NCI-H446 (cell line): Measurements from ENCODE around the gene ZNF621.
"Not testable (repeated sequence)": the region's sequence is repeated elsewhere in the genome, so short reads cannot be mapped to it uniquely, and the experiment has no call there.

ENCODE experiments used
- DNase-seq, 2 experiments: peaks; one replicate each; lab custom pipeline; 2025; lab: John Stamatoyannopoulos, UW

The ZNF621 gene

DNA sequence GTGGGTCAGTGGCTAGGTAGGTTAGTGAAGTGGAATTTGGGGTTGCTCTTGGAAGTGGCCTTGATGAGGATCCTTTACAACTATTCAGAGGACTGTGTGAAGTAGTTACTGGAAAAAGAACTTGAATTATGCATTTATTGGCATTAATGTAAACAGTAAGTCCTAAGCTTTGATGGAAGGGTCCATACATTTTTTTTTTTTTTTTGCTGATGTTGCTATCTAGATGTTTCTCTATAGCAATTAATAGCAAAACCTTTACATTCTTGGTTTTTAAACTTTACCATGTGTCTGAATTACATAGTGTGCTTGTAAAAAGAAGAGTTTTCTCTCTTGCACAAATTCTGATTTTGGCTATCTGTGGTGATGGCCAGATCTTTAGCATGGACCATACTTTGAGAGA lies 9.5 kb downstream of the ZNF621 start:
- DNase-seq = no peak

GRCh38 chr3:40546816-40547215 lies 22.1 kb downstream of the ZNF621 start:
- no peak for DNase-seq

DNA sequence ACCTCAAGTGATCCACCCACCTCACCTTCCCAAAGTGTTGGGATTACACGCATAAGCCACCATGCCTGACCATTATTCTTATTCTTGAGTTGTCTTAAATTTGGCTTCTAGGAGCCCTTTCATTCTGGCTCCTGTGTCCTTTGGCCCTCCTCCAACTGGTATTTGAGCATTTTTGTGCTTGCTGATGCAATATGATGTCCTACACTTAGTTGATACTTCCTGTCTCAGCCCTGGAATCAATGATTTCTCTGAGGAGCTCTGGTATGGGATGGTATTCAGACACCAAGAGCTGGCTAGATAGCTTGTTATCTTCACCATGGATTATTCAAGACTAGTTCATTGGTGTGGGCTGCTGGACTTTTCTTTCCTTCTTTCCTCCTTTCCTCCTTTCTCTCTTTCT lies 25.4 kb downstream of the ZNF621 start:
- no peak for DNase-seq

GRCh38 chr3:40557575-40558161 lies 32.9 kb downstream of the ZNF621 start:
- DNase-seq = no peak

DNA sequence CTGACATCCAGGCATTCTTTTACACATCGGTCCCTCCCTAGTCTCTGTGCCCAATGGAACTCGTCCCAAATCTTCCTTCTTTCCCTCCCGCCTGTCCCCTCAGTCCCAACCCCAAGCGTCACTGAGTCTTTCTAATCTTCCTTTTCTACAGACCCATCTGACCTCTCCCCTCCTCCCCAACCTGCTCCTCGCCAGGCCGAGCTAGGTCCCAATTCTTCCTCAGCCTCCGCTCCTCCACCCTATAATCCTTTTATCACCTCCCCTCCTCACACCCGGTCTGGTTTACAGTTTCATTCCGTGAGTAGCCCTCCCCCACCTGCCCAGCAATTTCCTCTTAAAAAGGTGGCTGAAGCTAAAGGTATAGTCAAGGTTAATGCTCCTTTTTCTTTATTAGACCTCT lies 37.7 kb downstream of the ZNF621 start:
- DNase-seq = not testable (repeated sequence)

DNA sequence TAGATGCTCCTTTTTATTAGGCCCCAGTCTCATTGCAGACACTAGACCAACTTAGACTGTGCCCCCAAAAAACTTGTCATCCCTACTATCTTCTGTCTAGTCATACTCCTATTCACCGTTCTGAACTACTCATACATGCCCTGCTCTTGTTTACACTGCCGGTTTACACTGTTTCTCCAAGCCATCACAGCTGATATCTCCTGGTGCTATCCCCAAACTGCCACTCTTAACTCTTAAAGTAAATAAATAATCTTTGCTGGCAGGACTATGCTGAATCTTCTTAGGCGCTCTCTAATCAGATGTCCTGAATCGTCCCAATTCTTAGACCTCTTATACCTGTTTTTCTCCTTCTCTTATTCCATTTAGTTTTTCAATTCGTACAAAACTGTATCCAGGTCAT lies 40.9 kb downstream of the ZNF621 start:
- DNase-seq = not testable (repeated sequence)

- no peak for DNase-seq
Observed at GRCh38 chr3:40566694-40567093, 41.9 kb downstream of the ZNF621 start.

DNA sequence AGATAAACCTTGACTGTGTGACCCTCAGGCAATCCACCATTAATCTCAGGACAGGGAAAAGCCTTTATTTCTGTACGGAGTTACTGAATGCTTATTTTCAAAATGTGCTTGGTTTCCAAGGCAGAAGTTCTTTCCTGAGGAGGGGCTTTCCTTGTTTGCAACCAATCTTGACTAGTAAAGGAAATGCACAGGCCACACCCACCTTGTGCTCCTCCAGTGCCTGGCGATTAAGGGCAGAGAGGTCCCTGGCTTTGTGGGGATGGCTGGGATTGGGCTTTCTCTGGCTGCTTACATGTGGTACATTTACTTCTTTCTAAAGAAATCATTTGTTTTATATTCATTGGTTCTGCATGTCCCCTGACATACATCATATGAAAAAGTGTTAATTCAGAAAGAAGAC lies 47.8 kb downstream of the ZNF621 start:
- DNase-seq = no peak

- no peak for DNase-seq
Observed at GRCh38 chr3:40574050-40574449, 49.3 kb downstream of the ZNF621 start.

- DNase-seq = peak; percentile 44 to 76
Observed at GRCh38 chr3:40574661-40575060, 49.9 kb downstream of the ZNF621 start.

DNA sequence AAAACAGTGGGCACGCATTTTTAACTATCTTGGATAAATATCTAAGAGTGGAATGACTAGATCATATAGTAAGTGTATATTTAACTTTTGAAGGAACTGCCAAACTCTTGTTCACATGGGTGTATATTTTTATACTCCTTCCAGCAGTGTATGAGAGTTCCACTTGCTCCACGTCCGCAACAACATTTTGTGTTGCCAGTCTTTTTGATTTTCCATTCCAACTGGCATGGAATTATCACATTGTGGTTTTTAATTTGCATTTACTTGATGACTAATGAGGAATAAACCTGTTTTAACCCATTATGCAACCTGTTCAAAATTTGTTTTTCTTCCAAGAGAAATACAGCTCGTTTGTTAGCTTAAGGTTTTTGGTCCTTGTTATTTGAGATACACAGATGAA lies 51.6 kb downstream of the ZNF621 start:
- no peak for DNase-seq

DNA sequence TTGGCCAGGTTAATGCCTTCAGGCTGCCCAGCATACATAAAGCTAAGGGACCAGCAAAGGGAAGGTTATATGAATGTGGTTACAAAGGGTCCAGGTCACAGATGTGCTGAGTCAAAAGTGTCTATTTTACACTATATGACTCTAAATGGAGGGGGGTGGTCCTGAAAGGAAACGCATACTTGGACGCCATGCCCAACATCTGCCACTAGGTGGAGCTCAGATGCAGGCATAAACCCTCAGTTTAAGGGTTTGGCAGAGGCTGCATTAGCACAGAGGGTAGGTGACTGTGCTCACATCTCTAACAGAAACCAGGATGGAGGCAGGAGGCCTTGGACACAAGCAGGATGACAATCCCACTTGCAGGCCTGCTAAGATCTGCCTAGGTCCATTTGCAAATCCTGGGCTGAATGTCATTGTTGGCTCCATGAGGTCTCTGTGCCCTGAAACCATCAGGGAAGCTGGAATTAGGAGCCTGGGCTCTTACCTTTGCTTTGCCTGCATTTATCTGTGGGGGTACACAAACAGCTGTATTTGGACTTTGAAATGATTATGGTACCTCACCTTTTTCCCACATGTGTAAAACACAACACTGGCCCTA lies 55.8 kb downstream of the ZNF621 start:
- DNase-seq = peak; percentile 13 to 73

- no peak for DNase-seq
Observed at GRCh38 chr3:40581166-40581565, 56.4 kb downstream of the ZNF621 start.

DNA sequence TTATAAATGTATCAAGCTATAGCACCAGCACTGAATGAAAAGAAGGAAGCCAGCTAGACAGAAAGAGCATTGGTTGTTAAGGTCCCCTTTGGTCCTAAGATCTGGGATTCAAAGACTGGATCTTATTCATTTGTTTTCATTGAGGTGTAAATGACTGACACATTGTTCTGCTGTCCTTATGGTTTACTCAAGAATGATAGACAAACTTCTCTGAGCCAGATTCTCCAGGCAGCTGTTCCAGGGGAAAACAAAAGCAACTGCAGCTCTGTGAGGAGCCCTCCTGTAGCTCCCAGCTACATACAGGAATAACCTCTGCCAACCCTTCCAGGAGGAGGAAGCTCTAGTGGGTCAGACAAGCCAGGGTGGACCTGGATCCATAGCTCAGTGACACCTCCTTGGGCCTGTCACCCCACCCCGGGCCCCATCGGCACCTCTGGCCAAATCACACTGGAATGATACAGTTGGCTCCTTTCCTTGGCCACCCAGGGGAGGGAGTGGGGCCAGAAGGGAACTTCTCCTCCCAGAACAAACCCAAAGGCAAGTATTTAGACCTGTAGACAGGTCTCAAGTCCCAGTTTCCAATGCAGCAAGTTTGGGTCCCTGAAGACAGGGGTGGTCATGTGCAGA lies 57.8 kb downstream of the ZNF621 start:
- no peak for DNase-seq

DNA sequence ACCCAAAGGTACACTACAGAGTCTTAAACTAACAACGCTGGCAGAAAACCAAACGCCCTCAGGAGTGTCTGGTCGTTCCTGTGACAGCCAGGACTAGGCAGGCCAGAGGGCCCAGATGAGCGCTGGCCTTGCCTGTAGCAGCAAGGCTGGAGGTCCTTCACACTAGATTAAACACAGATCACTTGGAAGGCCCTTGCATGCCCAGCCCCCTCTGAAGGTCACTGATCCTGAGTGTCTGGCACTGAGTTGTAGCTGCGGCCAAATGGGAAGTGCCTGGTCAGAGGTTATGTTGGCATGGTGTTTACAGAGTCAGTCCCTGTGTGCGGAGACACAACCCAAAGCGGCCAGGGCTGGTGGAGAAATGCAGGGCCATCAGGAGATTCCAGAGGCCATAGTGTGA lies 58.9 kb downstream of the ZNF621 start:
- DNase-seq = no peak

GRCh38 chr3:40584625-40585189 lies 59.9 kb downstream of the ZNF621 start:
- DNase-seq = peak; percentile 40 to 84

GRCh38 chr3:40585381-40586016 lies 60.7 kb downstream of the ZNF621 start:
- no peak for DNase-seq

DNA sequence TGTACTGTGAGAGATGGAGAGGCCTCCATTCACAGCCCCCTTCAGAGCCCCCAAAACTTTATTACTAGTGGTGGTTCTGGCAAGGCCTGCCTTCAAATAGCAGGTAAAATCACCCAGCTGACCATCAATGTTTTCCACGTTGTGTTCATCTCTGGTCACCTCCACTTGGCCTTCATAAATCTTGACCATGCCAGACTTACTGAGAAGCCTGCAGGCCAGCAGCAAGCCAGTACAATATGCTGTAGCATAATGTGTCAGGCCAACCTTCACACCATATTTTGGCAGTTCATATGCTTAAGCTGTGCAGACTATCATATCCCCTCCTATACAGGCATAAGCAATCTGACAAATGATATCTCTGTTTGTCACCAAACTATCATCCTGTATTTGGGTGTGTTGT lies 62.1 kb downstream of the ZNF621 start:
- no peak for DNase-seq

- DNase-seq = no peak
Observed at GRCh38 chr3:40588406-40588805, 63.6 kb downstream of the ZNF621 start.
